Stomach smooth muscle (tissue), 2 donors: ENCODE measurements around the gene TRAPPC13.
"Not testable (repeated sequence)": the region's sequence is repeated elsewhere in the genome, so short reads cannot be mapped to it uniquely, and the experiment has no call there.

Experiments used
- H3K27ac ChIP-seq: one replicate; pipeline ENCODE4 v1.7.0; 2013; ENCODE audit warnings: mild to moderate bottlenecking, low read length, inconsistent platforms
- H3K27me3 ChIP-seq, 2 donors: one replicate each; pipeline ENCODE4 v1.7.0; 2013; ENCODE audit warnings: low read length in 2 of 2; ENCODE audit not compliant: insufficient read depth in 2 of 2, control insufficient read depth in 1 of 2
- H3K36me3 ChIP-seq, 2 donors: one replicate each; pipeline ENCODE4 v1.7.0; 2013; ENCODE audit warnings: low read length in 2 of 2; ENCODE audit not compliant: control insufficient read depth in 2 of 2, insufficient read depth in 2 of 2
- H3K4me1 ChIP-seq: one replicate; pipeline ENCODE4 v1.7.0; 2013; ENCODE audit warnings: low read length; ENCODE audit not compliant: control insufficient read depth, insufficient read depth
- H3K4me3 ChIP-seq, 2 donors: one replicate each; pipeline ENCODE4 v1.7.0; 2013; ENCODE audit warnings: low read length in 2 of 2
- H3K9ac ChIP-seq, 2 donors: one replicate each; pipeline ENCODE4 v1.7.0; 2013; ENCODE audit warnings: low read length in 2 of 2, mild to moderate bottlenecking in 1 of 2
- H3K9me3 ChIP-seq, 2 donors: one replicate each; pipeline ENCODE4 v1.7.0; 2013; ENCODE audit warnings: low read length in 2 of 2; ENCODE audit not compliant: control insufficient read depth in 2 of 2
- donor health status: healthy.
- donor health status: Pancreatic carcinoma.

TRAPPC13 gene, protein sequence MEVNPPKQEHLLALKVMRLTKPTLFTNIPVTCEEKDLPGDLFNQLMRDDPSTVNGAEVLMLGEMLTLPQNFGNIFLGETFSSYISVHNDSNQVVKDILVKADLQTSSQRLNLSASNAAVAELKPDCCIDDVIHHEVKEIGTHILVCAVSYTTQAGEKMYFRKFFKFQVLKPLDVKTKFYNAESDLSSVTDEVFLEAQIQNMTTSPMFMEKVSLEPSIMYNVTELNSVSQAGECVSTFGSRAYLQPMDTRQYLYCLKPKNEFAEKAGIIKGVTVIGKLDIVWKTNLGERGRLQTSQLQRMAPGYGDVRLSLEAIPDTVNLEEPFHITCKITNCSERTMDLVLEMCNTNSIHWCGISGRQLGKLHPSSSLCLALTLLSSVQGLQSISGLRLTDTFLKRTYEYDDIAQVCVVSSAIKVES

DNA sequence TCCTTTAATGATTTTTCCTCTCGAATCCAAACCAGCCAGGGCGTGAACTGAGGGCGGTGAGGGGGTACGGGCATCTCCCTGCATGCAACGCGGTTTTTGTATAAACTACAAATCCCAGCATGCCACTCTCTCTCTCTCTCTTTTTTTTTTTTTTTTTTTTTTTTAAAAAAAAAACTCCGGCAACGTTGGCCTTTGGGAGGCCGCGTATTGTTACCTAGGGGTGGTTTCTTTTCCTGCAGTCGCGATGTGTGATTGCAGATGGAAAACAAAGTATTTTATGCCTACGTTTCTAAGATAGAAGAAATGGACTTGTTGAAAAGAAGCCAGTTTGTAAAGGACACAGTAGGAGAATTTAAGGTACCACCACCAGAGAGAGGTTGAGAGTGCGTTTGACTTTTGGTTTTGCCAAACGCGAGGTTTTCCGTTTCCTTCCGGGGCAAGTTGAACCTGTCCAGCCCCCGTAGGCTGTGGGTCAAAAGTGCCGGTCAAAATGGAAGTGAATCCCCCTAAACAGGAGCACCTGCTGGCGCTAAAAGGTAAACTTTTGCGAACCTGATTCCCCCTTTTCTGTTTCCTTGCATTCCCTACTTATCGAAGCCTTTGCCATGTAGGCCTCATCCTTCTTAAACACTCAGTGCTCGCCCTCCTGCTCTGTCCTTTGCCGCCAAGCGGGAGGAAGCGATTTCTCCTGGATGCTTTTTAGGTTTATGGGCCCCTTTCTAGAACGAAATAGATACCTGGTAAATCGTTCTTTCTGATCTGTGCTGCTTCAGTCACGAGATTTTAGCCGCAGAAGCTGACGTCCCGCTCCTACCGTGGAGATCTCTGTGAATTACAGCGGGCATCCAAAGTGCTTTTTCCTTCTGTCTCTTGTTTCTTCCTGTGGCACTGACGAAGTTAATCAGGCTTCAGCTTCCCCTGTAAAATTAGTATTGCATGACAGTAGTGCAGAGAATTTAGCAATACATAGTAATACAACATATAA lies at the start of gene TRAPPC13, which contains the start of gene SHLD3:
Gene TRAPPC13, plus strand, starts transcription at position 457 of the 985 bp plus-strand sequence. Its CDS starts 34 bp downstream, at position 491.
Gene SHLD3, plus strand, starts transcription at position 457 of the 985 bp plus-strand sequence. CDS start 4,561 bp downstream, outside the sequence.
- H3K36me3 ChIP-seq: no peaks in the 10 kb centered on the region
- H3K4me3 ChIP-seq: peak within 1 kb of the TSS; percentile 98 to 100
- no peaks in the 10 kb centered on the region for H3K9me3 ChIP-seq
- no peaks in the 10 kb centered on the region for H3K27me3 ChIP-seq
- peak within 1 kb of the TSS; percentile 80 for H3K27ac ChIP-seq
- peaks cover 4% of the 10 kb centered on the region for H3K4me1 ChIP-seq
- peak within 1 kb of the TSS; percentile 87 to 98 for H3K9ac ChIP-seq

DNA sequence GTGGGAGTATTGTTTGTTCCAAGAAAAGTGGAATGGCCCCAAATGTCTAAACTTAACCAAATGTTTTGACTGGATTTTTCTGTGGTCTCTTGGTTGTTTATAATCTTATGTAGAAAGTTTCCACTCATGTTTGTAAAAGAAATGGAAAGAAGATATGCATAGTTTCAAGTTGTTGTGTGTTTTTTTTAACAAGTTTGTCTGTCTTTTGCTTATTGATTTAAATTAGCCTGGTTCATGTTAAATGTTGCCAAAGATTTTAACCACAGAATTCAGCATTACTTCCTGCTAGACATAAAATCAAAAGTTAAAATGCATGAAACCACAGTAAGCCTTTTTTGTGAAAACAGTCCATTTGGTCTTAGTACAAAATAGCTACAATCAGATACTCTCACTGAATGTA lies 47.7 kb upstream of the TRAPPC13 start:
- Histone ChIP-seq H3K36me3 (peaks cover 11 to 22% of the 10 kb centered on the region in 2 donors), H3K4me1 (no peaks in the 10 kb centered on the region), H3K9me3 (no peaks in the 10 kb centered on the region), H3K27ac (no peak overlapping the region), H3K9ac (no peak overlapping the region), H3K27me3 (no peaks in the 10 kb centered on the region), H3K4me3 (no peak overlapping the region)

DNA sequence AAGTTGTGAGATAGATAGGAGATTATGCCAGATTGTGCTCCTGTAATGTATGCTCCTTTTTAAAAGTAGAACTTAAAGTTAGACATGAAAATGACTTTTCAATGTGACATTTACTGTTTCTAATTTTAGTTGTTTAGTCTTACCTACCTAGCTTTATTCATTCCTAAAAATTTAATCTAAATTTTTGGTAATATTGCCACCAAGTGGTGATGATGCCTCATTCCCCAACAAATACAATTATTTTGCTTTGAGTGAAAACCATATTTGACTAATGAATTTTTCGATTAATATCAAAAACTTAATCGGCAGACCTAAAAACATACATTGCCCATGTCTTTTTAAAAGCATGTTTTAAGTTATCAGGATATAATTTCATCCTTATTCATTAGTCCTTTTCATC lies 36.1 kb upstream of the TRAPPC13 start:
- Histone ChIP-seq H3K4me3 (no peak overlapping the region), H3K4me1 (no peaks in the 10 kb centered on the region), H3K36me3 (peaks cover 26 to 41% of the 10 kb centered on the region in 2 donors), H3K27me3 (no peaks in the 10 kb centered on the region), H3K9me3 (no peaks in the 10 kb centered on the region), H3K27ac (no peak overlapping the region), H3K9ac (no peak overlapping the region)

DNA sequence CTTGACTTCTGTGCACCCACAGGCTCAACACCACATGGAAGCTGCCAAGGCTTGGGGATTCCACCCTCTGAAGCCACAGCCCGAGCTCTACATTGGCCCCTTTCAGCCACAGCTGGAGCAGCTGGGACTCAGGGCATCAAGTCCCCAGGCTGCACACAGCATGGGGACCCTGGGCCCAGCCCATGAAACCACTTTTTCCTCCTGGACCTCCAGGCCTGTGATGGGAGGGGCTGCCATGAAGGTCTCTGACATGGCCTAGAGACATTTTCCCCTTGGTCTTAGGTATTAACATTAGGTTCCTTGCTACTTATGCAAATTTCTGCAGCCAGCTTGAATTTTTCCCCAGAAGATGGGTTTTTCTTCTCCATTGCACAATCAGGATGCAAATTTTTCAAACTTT lies 23.1 kb upstream of the TRAPPC13 start:
- not testable (repeated sequence) for H3K4me3 ChIP-seq, H3K27ac ChIP-seq, H3K27me3 ChIP-seq, H3K4me1 ChIP-seq, H3K9me3 ChIP-seq, H3K9ac ChIP-seq
- peaks cover 22 to 28% of the 10 kb centered on the region in 2 donors for H3K36me3 ChIP-seq

DNA sequence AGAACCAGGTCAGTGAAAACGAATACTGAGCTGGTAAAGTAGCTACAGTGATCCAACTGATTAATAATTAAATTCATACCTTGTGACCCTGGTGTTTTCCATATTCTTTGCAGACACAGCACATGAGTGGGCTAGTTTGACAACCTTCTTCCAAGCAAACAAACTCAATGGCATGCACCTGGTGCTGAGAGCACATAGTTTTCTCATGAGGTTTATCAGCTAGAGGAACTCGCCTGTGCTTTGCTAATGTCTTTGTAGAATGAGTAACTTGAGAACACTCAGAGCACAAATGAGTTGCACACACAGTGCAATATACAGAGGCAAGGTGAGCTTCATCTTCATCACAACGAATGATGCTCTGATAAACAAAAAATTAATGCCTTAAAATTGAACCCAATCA lies 13.3 kb upstream of the TRAPPC13 start:
- H3K4me3 ChIP-seq: no peak overlapping the region
- no peaks in the 10 kb centered on the region for H3K27me3 ChIP-seq
- H3K27ac ChIP-seq: no peak overlapping the region
- H3K36me3 ChIP-seq: peaks cover 26 to 38% of the 10 kb centered on the region in 2 donors
- H3K9ac ChIP-seq: no peak overlapping the region
- no peaks in the 10 kb centered on the region for H3K9me3 ChIP-seq
- no peaks in the 10 kb centered on the region for H3K4me1 ChIP-seq

DNA sequence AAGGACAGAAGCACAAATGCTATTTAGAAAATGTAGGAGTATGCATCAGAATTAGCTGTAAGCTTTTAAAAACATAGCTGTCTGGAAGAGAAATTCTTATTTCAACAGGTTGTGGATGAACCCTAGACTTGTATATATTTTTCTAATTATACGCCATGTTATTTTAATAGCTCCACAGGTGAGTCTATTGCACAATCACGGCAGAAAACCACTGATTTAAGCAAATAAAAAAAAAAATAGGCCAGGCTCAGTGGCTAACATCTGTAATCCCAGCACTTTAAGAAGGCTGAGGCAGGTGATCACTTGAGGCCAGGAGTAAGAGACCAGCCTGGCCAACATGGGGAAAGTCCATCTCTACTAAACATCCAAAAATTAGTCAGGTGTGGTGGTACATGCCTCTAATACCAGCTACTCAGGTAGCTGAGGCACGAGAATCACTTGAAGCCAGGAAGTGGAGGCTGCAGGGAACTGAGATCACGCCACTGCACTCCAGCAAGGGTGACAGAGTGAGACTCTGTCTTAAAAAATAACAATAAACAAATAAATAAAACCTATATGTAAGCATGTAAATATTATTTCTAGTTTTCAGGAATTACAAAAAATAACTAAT lies 12.4 kb upstream of the TRAPPC13 start:
- H3K27me3 ChIP-seq: no peaks in the 10 kb centered on the region
- no peaks in the 10 kb centered on the region for H3K9me3 ChIP-seq
- H3K9ac ChIP-seq: no peak overlapping the region
- no peak overlapping the region for H3K4me3 ChIP-seq
- H3K27ac ChIP-seq: no peak overlapping the region
- H3K36me3 ChIP-seq: peaks cover 23 to 34% of the 10 kb centered on the region in 2 donors
- no peaks in the 10 kb centered on the region for H3K4me1 ChIP-seq

DNA sequence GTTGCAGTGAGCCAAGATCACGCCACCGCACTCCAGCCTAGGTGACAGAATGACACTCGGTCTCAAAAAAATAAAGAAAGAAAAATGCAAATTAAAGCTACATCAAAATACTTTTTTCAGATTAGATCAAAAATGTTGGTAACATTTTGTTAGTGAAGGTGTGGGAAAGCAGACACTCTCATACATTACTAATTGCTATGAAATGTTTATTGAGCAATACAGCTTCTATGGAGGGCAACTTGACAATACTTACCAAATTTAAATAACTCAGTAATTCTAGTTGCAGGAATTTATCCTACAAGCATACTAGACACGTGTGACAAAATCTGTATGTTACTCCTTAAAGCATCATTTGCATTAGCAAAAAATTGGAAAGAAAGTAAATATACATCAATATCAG lies 4.8 kb upstream of the TRAPPC13 start:
- no peak overlapping the region for H3K9ac ChIP-seq
- H3K4me3 ChIP-seq: no peak overlapping the region
- peaks cover 3 to 4% of the 10 kb centered on the region in 2 donors for H3K36me3 ChIP-seq
- H3K27ac ChIP-seq: no peak overlapping the region
- no peaks in the 10 kb centered on the region for H3K4me1 ChIP-seq
- no peaks in the 10 kb centered on the region for H3K27me3 ChIP-seq
- no peaks in the 10 kb centered on the region for H3K9me3 ChIP-seq

DNA sequence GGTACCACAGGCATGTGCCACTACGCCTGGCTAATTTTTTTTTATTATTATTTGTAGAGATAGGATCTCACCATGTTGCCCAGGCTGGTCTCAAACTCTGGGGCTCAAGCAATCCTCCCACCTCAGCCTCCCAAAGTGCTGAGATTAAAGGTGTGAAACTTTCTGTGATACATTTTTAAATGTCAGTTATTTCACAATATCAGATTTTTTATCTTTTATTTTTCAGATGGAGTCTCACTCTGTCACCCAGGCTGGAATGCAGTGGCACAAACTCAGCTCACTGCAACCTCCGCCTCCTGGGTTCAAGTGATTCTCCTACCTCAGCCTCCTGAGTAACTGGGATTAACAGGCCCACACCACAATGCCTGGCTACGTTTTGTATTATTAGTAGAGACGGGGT lies 2.9 kb upstream of the TRAPPC13 start:
- H3K36me3 ChIP-seq, H3K27ac ChIP-seq, H3K9ac ChIP-seq, H3K27me3 ChIP-seq, H3K4me3 ChIP-seq, H3K9me3 ChIP-seq, H3K4me1 ChIP-seq: not testable (repeated sequence)

DNA sequence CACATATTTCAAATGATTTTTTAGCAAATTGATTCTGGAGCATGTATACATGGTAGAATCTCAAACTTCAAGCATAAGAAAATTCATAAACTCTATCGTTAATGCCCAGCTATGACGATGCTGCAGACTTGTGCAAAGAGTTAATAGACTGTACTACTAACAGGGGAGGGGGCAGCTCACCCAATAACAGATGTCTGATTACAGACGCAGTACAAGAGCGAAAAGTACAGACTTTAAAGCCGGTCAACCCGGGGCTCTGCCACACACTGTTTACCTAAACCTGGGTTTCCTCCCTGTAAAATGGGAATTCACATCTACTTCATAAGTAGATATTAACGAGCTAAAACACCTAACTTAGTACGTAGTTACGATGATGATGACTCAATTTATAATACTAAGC lies 1.3 kb upstream of the TRAPPC13 start:
- Histone ChIP-seq H3K4me1 (peaks cover 4% of the 10 kb centered on the region), H3K9ac (peak overlapping the region; percentile 87 to 98), H3K27me3 (no peaks in the 10 kb centered on the region), H3K9me3 (no peaks in the 10 kb centered on the region), H3K27ac (peak overlapping the region; percentile 80), H3K36me3 (no peaks in the 10 kb centered on the region), H3K4me3 (peak overlapping the region; percentile 93 to 98)

DNA sequence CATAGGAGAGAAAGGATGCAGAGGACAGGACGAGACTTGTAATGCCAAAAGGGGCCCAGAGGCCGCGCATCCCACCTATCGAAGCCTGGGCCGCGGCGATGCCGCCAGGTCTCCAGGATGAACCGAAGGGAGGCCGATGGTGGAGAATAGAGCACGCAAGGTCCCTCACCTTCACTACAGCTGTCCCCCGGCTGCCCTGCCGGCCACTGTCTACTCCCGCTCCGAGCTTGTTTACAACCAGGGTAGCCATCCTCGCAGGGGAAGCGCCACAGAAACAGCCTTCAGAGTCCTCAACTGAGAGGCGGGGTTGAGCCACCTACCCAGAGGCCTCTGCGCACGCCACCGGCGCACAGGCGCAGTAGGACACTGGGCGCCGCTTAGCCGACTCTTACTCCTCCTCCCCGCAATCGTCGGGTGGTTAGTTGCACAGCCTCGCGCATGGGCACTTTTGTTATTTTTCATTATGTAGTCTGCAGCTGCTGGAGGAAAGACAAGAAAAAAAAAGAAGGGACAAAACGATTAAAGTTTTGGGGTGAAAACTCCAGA lies 729 bp upstream of the TRAPPC13 start, which contains the start of gene TRIM23:
Gene TRIM23, minus strand, starts transcription at position 309 of the 546 bp plus-strand sequence. Its CDS starts 59 bp downstream, at position 250.
- H3K36me3 ChIP-seq: no peaks in the 10 kb centered on the region
- peak within 1 kb of the TSS; percentile 87 to 98 for H3K9ac ChIP-seq
- no peaks in the 10 kb centered on the region for H3K9me3 ChIP-seq
- H3K4me3 ChIP-seq: peak within 1 kb of the TSS; percentile 98 to 100
- peak within 1 kb of the TSS; percentile 80 for H3K27ac ChIP-seq
- peaks cover 4% of the 10 kb centered on the region for H3K4me1 ChIP-seq
- H3K27me3 ChIP-seq: no peaks in the 10 kb centered on the region
